ENCODE results near the gene PHEX. TPM values are rescaled to one million over a fixed set of nuclear protein-coding genes. Genes with fewer than 3 reads are reported as not detected.

The PHEX gene
- total RNA-seq, 2 experiments from 2014 or later: 0.07 to 0.08 TPM

DNA sequence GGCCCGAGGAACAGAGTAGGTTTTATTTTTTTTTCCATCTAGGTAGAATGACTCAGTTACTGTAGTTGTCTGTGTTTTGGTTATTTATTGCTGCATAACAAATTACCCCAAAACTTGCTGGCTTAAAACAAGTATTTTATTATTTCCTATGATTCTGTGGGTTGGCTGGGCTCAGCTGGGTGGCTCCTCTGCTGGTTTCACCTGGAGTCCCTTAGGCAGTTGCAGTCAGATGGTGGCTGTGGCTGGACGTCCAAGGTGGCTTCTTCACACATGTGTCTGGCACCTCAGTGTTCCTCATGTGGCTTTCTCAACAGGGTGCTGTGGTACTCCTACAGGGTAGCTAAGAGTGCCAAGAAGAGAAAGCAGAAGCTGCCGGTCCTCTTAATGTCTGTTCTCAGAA, 115.8 kb downstream of the PHEX start:
- H3K27me3 Mint-ChIP-seq: no peaks in the 10 kb centered on the region
- no peaks in the 10 kb centered on the region for H3K36me3 Mint-ChIP-seq (ENCODE audit: low read depth)
- CTCF ChIA-PET: no interaction called here
- POLR2A ChIA-PET: no interaction called here
- no peak overlapping the region for H3K4me3 Mint-ChIP-seq
- no peak for DNase-seq
- no peaks in the 10 kb centered on the region for H3K4me1 Mint-ChIP-seq
- H3K9me3 Mint-ChIP-seq: no peaks in the 10 kb centered on the region
- no peak overlapping the region for H3K27ac Mint-ChIP-seq

GRCh38 chrX:22148565-22148964, 116.4 kb downstream of the PHEX start:
- no peak for DNase-seq
- Mint-ChIP-seq H3K4me1 (no peaks in the 10 kb centered on the region), H3K36me3 (ENCODE audit: low read depth) (no peaks in the 10 kb centered on the region), H3K9me3 (no peaks in the 10 kb centered on the region), H3K4me3 (no peak overlapping the region), H3K27ac (no peak overlapping the region), H3K27me3 (no peaks in the 10 kb centered on the region)
- CTCF ChIA-PET: no interaction called here
- POLR2A ChIA-PET: no interaction called here

DNA sequence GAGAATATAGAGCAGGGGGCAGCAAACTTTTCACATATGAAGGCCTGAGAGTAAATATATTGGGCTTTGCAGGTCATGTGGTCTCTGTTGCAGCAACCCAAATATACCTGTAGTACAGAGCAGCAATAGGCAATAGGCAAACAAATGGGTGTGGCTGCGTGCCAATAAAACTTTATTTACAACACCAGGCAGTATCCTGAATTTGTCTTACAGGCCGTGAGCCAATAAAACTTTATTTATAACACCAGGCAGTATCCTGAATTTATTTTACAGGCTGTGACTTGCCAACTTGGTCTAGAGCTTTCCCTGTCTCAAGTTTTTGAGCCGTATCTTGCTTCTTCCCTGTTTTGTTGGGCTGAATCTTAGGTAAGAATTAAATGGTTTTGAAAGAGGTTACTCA, 118.2 kb downstream of the PHEX start:
- Mint-ChIP-seq H3K27me3 (no peaks in the 10 kb centered on the region), H3K4me3 (no peak overlapping the region), H3K4me1 (no peaks in the 10 kb centered on the region), H3K27ac (no peak overlapping the region), H3K9me3 (no peaks in the 10 kb centered on the region), H3K36me3 (ENCODE audit: low read depth) (no peaks in the 10 kb centered on the region)
- no peak for DNase-seq
- POLR2A ChIA-PET: no interaction called here
- CTCF ChIA-PET: no interaction called here

- ChIA-PET POLR2A (no interaction called here), CTCF (interaction anchor here (0.5 kb wide), 1 partner anchor 36 kb away, joined by 3 read pairs; no protein-coding TSS in a partner anchor)
- Mint-ChIP-seq H3K27me3 (no peaks in the 10 kb centered on the region), H3K27ac (no peak overlapping the region), H3K36me3 (ENCODE audit: low read depth) (no peaks in the 10 kb centered on the region), H3K4me1 (no peaks in the 10 kb centered on the region), H3K9me3 (no peaks in the 10 kb centered on the region), H3K4me3 (no peak overlapping the region)
- no peak for DNase-seq
Observed at GRCh38 chrX:22155126-22155525, 123.0 kb downstream of the PHEX start.

- H3K9me3 Mint-ChIP-seq: no peaks in the 10 kb centered on the region
- peaks cover 1% of the 10 kb centered on the region for H3K27me3 Mint-ChIP-seq
- no peak for DNase-seq
- POLR2A ChIA-PET: no interaction called here
- no peaks in the 10 kb centered on the region for H3K36me3 Mint-ChIP-seq (ENCODE audit: low read depth)
- no peak overlapping the region for H3K4me3 Mint-ChIP-seq
- CTCF ChIA-PET: interaction anchor here (0.6 to 1.4 kb wide), 3 partner anchors 9 to 1570 kb away, joined by 3 read pairs; no protein-coding TSS in a partner anchor
- no peak overlapping the region for H3K27ac Mint-ChIP-seq
- H3K4me1 Mint-ChIP-seq: no peaks in the 10 kb centered on the region
Observed at GRCh38 chrX:22159071-22159470, 126.9 kb downstream of the PHEX start.

DNA sequence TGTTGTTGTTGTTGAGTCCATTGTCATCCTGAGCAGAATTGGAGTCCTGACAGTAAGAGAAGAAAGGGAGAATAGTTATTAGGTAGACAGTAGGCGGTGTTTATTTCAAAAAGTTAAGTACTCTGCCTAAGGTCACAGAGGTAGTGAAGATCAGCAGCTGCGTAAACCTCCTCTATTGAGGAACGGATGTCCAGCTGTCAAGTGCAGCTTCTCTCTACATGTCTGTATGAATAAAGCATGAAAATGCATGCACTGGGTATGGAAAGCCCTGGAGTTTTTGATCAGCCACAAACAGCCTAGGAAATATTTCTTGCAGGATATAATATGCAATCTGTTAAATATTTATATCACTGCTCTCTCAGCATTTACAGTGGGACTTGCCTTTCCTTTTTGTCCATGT, 131.2 kb downstream of the PHEX start:
- Mint-ChIP-seq H3K4me3 (no peak overlapping the region), H3K27ac (no peak overlapping the region), H3K9me3 (no peaks in the 10 kb centered on the region), H3K4me1 (no peaks in the 10 kb centered on the region), H3K36me3 (ENCODE audit: low read depth) (no peaks in the 10 kb centered on the region), H3K27me3 (peaks cover 1% of the 10 kb centered on the region)
- CTCF ChIA-PET: no interaction called here
- POLR2A ChIA-PET: no interaction called here
- no peak for DNase-seq

DNA sequence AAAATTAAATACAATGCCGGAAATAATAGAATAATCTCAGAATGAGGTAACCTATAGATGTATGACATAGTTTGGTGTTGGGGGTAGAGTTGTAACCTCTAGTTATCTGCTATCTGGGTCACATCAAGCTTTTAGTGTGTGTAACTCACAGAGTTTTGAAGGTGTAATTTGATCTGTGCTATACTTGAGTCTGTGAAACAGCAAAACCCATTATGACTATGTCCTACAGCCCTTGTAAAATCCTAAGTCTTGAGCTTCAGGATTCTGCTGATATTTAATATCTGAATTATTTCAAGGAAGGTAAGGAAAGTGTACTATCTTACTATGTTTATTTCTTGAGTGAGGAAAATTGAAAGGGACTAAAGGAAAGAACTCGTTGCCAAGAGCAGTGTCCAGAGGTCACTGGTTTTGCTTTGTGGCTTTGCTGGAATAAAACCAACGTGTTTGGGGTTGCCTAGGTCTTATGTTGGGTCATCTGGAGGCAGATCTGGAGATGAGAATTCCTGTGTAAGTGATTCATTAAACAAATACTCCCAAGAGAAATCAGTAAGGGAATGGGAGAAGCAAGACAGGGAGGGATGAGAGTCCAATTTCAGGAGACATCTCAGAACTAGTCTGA, 132.8 kb downstream of the PHEX start:
- CTCF ChIA-PET: no interaction called here

DNA sequence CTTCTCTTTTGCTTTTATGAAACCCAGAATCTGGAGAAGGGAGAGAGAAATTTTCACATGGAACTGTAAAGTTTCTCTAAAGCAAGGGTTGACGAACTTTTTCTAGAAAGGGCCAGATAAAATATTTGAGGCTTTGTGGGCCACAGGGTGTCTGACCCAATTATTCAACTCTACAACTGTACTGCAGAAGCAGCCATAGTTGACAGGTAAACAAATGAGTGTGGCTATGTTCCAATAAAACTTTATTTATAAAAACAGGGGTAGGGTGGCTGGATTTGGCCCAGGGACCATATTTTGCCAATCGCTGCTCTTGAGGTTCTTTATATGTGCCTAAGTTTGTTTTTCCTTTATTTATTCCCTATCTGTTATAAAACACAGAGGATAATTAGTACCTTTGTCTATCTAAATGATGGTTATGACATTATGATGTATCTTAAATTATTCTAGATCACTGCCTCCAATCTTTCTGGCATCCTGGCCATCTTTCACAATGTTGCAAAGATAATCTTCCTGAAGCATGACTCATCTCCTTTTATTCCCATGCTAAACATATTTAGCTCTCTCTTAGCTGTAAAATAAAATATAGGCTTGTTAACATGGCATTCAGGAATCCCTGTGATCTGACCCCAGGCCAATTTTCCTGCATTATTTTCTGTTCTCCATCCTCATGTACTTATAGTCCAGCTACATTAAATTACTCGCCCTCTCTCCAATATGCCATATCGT, 133.8 kb downstream of the PHEX start:
- no peaks in the 10 kb centered on the region for H3K9me3 Mint-ChIP-seq
- DNase-seq: no peak
- H3K4me3 Mint-ChIP-seq: no peak overlapping the region
- H3K27me3 Mint-ChIP-seq: peaks cover 1% of the 10 kb centered on the region
- no peaks in the 10 kb centered on the region for H3K36me3 Mint-ChIP-seq (ENCODE audit: low read depth)
- H3K27ac Mint-ChIP-seq: no peak overlapping the region
- H3K4me1 Mint-ChIP-seq: no peaks in the 10 kb centered on the region
- POLR2A ChIA-PET: no interaction called here
- CTCF ChIA-PET: no interaction called here

More for the DNA sequence above, 132.8 kb downstream of the PHEX start:
- Mint-ChIP-seq H3K27me3 (peaks cover 1% of the 10 kb centered on the region), H3K4me3 (no peak overlapping the region), H3K36me3 (ENCODE audit: low read depth) (no peaks in the 10 kb centered on the region), H3K4me1 (no peaks in the 10 kb centered on the region), H3K9me3 (no peaks in the 10 kb centered on the region), H3K27ac (no peak overlapping the region)
- no peak for DNase-seq
- POLR2A ChIA-PET: no interaction called here

GRCh38 chrX:22171287-22172060, 139.3 kb downstream of the PHEX start:
- Mint-ChIP-seq H3K36me3 (ENCODE audit: low read depth) (no peaks in the 10 kb centered on the region), H3K9me3 (no peaks in the 10 kb centered on the region), H3K4me1 (no peaks in the 10 kb centered on the region), H3K27ac (no peak overlapping the region), H3K4me3 (no peak overlapping the region), H3K27me3 (no peaks in the 10 kb centered on the region)
- ChIA-PET CTCF (no interaction called here), POLR2A (no interaction called here)
- DNase-seq: no peak

DNA sequence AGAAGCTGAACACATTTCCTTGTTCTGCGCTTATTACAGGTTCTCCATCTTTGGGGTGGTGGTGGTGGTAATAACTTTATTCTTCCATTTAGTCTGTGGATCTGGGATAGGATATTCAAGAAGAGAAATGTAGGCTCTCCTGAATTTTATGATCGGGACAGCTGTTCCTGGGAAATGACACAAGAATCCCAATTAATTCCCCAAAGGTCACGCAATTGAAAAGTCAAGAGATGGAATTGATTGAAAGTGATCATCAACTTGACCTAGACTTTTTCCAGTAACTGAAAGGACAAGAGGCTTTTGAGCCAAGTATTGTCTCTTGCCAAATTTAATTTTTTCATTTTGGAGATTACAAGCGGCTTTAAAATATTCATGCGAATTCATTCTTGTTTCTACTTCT, 141.8 kb downstream of the PHEX start:
- no peaks in the 10 kb centered on the region for H3K4me1 Mint-ChIP-seq
- no peaks in the 10 kb centered on the region for H3K9me3 Mint-ChIP-seq
- no peaks in the 10 kb centered on the region for H3K36me3 Mint-ChIP-seq (ENCODE audit: low read depth)
- DNase-seq: no peak
- ChIA-PET CTCF (no interaction called here), POLR2A (no interaction called here)
- no peak overlapping the region for H3K4me3 Mint-ChIP-seq
- no peaks in the 10 kb centered on the region for H3K27me3 Mint-ChIP-seq
- H3K27ac Mint-ChIP-seq: no peak overlapping the region

GRCh38 chrX:22177950-22178515, 145.9 kb downstream of the PHEX start:
- H3K9me3 Mint-ChIP-seq: no peaks in the 10 kb centered on the region
- H3K27me3 Mint-ChIP-seq: no peaks in the 10 kb centered on the region
- no peak overlapping the region for H3K4me3 Mint-ChIP-seq
- H3K27ac Mint-ChIP-seq: no peak overlapping the region
- ChIA-PET CTCF (no interaction called here), POLR2A (no interaction called here)
- H3K4me1 Mint-ChIP-seq: no peaks in the 10 kb centered on the region
- no peaks in the 10 kb centered on the region for H3K36me3 Mint-ChIP-seq (ENCODE audit: low read depth)
- no peak for DNase-seq

- DNase-seq: no peak
- Mint-ChIP-seq H3K36me3 (ENCODE audit: low read depth) (no peaks in the 10 kb centered on the region), H3K9me3 (no peaks in the 10 kb centered on the region), H3K4me1 (no peaks in the 10 kb centered on the region), H3K4me3 (no peak overlapping the region), H3K27me3 (no peaks in the 10 kb centered on the region), H3K27ac (no peak overlapping the region)
- CTCF ChIA-PET: no interaction called here
- POLR2A ChIA-PET: no interaction called here
Observed at GRCh38 chrX:22184096-22184495, 152.0 kb downstream of the PHEX start.

- Mint-ChIP-seq H3K36me3 (ENCODE audit: low read depth) (no peaks in the 10 kb centered on the region), H3K4me3 (no peak overlapping the region), H3K27me3 (no peaks in the 10 kb centered on the region), H3K27ac (no peak overlapping the region), H3K9me3 (no peaks in the 10 kb centered on the region), H3K4me1 (no peaks in the 10 kb centered on the region)
- ChIA-PET POLR2A (no interaction called here), CTCF (interaction anchor here (1.8 kb wide), 1 partner anchor 201 kb away, joined by 5 read pairs; no protein-coding TSS in a partner anchor)
- no peak for DNase-seq
Observed at GRCh38 chrX:22186165-22186564, 154.0 kb downstream of the PHEX start.

All from activated CD4-positive, alpha-beta T cell treated with anti-CD3 and anti-CD28 coated beads, Interleukin-2, amount 10 ng/mL, durations not matched to agents 7 days and 5 days (primary cell).